ENCODE results near the gene CIT. TPM values are rescaled to one million over a fixed set of nuclear protein-coding genes. Genes with fewer than 3 reads are reported as not detected.
A peak's percentile ranks its signal among the peaks of the same experiment; 100 is the strongest.
"Not testable (repeated sequence)": the region's sequence is repeated elsewhere in the genome, so short reads cannot be mapped to it uniquely, and the experiment has no call there.

The CIT gene
- total RNA-seq, 1 donor from 2014 or later, result 9.6 TPM

- DNase-seq (ENCODE audit: low read depth in 2 of 2), result no peak
Observed at GRCh38 chr12:119679081-119679480, 198.0 kb downstream of the CIT start.

GRCh38 chr12:119678459-119678858 lies 198.7 kb downstream of the CIT start:
- DNase-seq (ENCODE audit: low read depth in 2 of 2), result no peak

GRCh38 chr12:119676573-119676972 lies 200.5 kb downstream of the CIT start:
- DNase-seq (ENCODE audit: low read depth in 2 of 2), result no peak

GRCh38 chr12:119676022-119676421 lies 201.1 kb downstream of the CIT start:
- no peak for DNase-seq (ENCODE audit: low read depth in 2 of 2)

GRCh38 chr12:119674560-119674959 lies 202.6 kb downstream of the CIT start:
- no peak for DNase-seq (ENCODE audit: low read depth in 2 of 2)

- DNase-seq (ENCODE audit: low read depth in 2 of 2), result peak; percentile 89 to 94
Observed at GRCh38 chr12:119673634-119674033, 203.5 kb downstream of the CIT start.

- DNase-seq (ENCODE audit: low read depth in 2 of 2), result no peak
Observed at GRCh38 chr12:119672194-119672593, 204.9 kb downstream of the CIT start.

- no peak for DNase-seq (ENCODE audit: low read depth in 2 of 2)
Observed at GRCh38 chr12:119671070-119671469, 206.1 kb downstream of the CIT start.

GRCh38 chr12:119669744-119670472 lies 207.2 kb downstream of the CIT start:
- DNase-seq (ENCODE audit: low read depth in 2 of 2), result no peak

GRCh38 chr12:119668324-119668841 lies 208.7 kb downstream of the CIT start:
- peak in 1 of 2 donors; percentile 21 for DNase-seq (ENCODE audit: low read depth in 2 of 2)

GRCh38 chr12:119667577-119668323 lies 209.4 kb downstream of the CIT start, which contains the start of gene PRKAB1:
Gene PRKAB1, plus strand, starts transcription at chr12:119668133. Its CDS starts 112 bp downstream, at chr12:119668245.
- DNase-seq (ENCODE audit: low read depth in 2 of 2), result peak; percentile 86 to 96

GRCh38 chr12:119666900-119667576 lies 210.1 kb downstream of the CIT start:
- no peak for DNase-seq (ENCODE audit: low read depth in 2 of 2)

- no peak for DNase-seq (ENCODE audit: low read depth in 2 of 2)
Observed at GRCh38 chr12:119666226-119666795, 210.8 kb downstream of the CIT start.

- no peak for DNase-seq (ENCODE audit: low read depth in 2 of 2)
Observed at GRCh38 chr12:119665164-119665929, 211.8 kb downstream of the CIT start.

GRCh38 chr12:119664642-119665041 lies 212.5 kb downstream of the CIT start:
- DNase-seq (ENCODE audit: low read depth in 2 of 2), result no peak

GRCh38 chr12:119661882-119662281 lies 215.2 kb downstream of the CIT start:
- no peak for DNase-seq (ENCODE audit: low read depth in 2 of 2)

- DNase-seq (ENCODE audit: low read depth in 2 of 2), result no peak
Observed at GRCh38 chr12:119660076-119660475, 217.0 kb downstream of the CIT start.

GRCh38 chr12:119659289-119659897 lies 217.7 kb downstream of the CIT start:
- peak; percentile 18 to 44 for DNase-seq (ENCODE audit: low read depth in 2 of 2)

- DNase-seq (ENCODE audit: low read depth in 2 of 2), result peak in 1 of 2 donors; percentile 27
Observed at GRCh38 chr12:119658166-119658565, 219.0 kb downstream of the CIT start.

GRCh38 chr12:119657001-119657400 lies 220.1 kb downstream of the CIT start:
- not testable (repeated sequence) for DNase-seq (ENCODE audit: low read depth in 2 of 2)
